ENCODE measurements around the gene LY86. TPM values are rescaled to one million over a fixed set of nuclear protein-coding genes. Genes with fewer than 3 reads are reported as not detected.

Gene LY86
- total RNA-seq, 4 donors from 2014 or later, result 1.7 TPM; not detected in 3

- Histone ChIP-seq H3K4me1 (peaks cover 5% of the 10 kb centered on the region), H3K27ac (no peak overlapping the region), H3K27me3 (no peaks in the 10 kb centered on the region), H3K9me3 (no peaks in the 10 kb centered on the region), H3K4me3 (no peak overlapping the region), H3K36me3 (no peaks in the 10 kb centered on the region)
- no peak for DNase-seq (ENCODE audit: low spot score in 2 of 2)
- TF ChIP-seq POLR2A (IDR thresholded peaks at IDR 0.05) (no peak), POLR2AphosphoS5 (IDR thresholded peaks at IDR 0.05) (no peak), EP300 (IDR thresholded peaks at IDR 0.05) (no peak), CTCF (IDR thresholded peaks at IDR 0.05) (no peak)
- WGBS, result 95% methylated on average over 10 of the region's 10 CpGs
Observed at GRCh38 chr6:6586671-6587526, 1.6 kb upstream of the LY86 start.

- Histone ChIP-seq H3K27me3 (no peaks in the 10 kb centered on the region), H3K27ac (no peak overlapping the region), H3K36me3 (no peaks in the 10 kb centered on the region), H3K4me3 (no peak overlapping the region), H3K4me1 (peaks cover 5% of the 10 kb centered on the region), H3K9me3 (no peaks in the 10 kb centered on the region)
- 90% methylated on average over 1 of the region's 1 CpG for WGBS
- TF ChIP-seq POLR2AphosphoS5 (IDR thresholded peaks at IDR 0.05), result no peak
- TF ChIP-seq CTCF (IDR thresholded peaks at IDR 0.05), result no peak
- no peak for TF ChIP-seq POLR2A (IDR thresholded peaks at IDR 0.05)
- TF ChIP-seq EP300 (IDR thresholded peaks at IDR 0.05), result no peak
- DNase-seq (ENCODE audit: low spot score in 2 of 2), result no peak
Observed at GRCh38 chr6:6587696-6588063, 840 bp upstream of the LY86 start.

- no peaks in the 10 kb centered on the region for H3K27me3 ChIP-seq
- TF ChIP-seq EP300 (IDR thresholded peaks at IDR 0.05) (no peak), POLR2A (IDR thresholded peaks at IDR 0.05) (no peak), POLR2AphosphoS5 (IDR thresholded peaks at IDR 0.05) (no peak), CTCF (IDR thresholded peaks at IDR 0.05) (no peak)
- no peak overlapping the region for H3K27ac ChIP-seq
- H3K9me3 ChIP-seq, result no peaks in the 10 kb centered on the region
- peaks cover 5% of the 10 kb centered on the region for H3K4me1 ChIP-seq
- no peak overlapping the region for H3K4me3 ChIP-seq
- no peak for DNase-seq (ENCODE audit: low spot score in 2 of 2)
- 74% methylated on average over 8 of the region's 8 CpGs for WGBS
- no peaks in the 10 kb centered on the region for H3K36me3 ChIP-seq
Observed at GRCh38 chr6:6588924-6589709, 597 bp downstream of the LY86 start.

- TF ChIP-seq EP300 (IDR thresholded peaks at IDR 0.05) (no peak), POLR2A (IDR thresholded peaks at IDR 0.05) (no peak), POLR2AphosphoS5 (IDR thresholded peaks at IDR 0.05) (no peak), CTCF (IDR thresholded peaks at IDR 0.05) (no peak)
- Histone ChIP-seq H3K27me3 (no peaks in the 10 kb centered on the region), H3K4me3 (no peak overlapping the region), H3K4me1 (peaks cover 5% of the 10 kb centered on the region), H3K9me3 (no peaks in the 10 kb centered on the region), H3K27ac (no peak overlapping the region), H3K36me3 (no peaks in the 10 kb centered on the region)
- no peak for DNase-seq (ENCODE audit: low spot score in 2 of 2)
- WGBS, result 79% methylated on average over 2 of the region's 2 CpGs
Observed at GRCh38 chr6:6590530-6590929, 2.0 kb downstream of the LY86 start.
